Measurements from ENCODE around the gene PTMA. TPM values are rescaled to one million over a fixed set of nuclear protein-coding genes. Genes with fewer than 3 reads are reported as not detected.

PTMA gene
- total and polyA plus RNA-seq, 2 experiments from 2014 or later: 737 to 750 TPM

GRCh38 chr2:231704017-231704416 lies 4.3 kb upstream of the PTMA start:
- no peak for TF ChIP-seq CTCF (IDR thresholded peaks at IDR 0.05; ENCODE audit: low read depth, low read length)
- Histone ChIP-seq H3K36me3 (no peaks in the 10 kb centered on the region), H3K27ac (no peak overlapping the region), H3K4me1 (ENCODE audit: low read depth) (no peaks in the 10 kb centered on the region), H3K9me3 (ENCODE audit: low read depth) (no peaks in the 10 kb centered on the region), H3K4me3 (no peak overlapping the region), H3K27me3 (no peaks in the 10 kb centered on the region)
- no peak for DNase-seq (ENCODE audit: low read depth in 1 of 2, low spot score in 1 of 2)

- Histone ChIP-seq H3K27ac (peak overlapping the region; percentile 99), H3K27me3 (no peaks in the 10 kb centered on the region), H3K9me3 (ENCODE audit: low read depth) (no peaks in the 10 kb centered on the region), H3K36me3 (peaks cover 10% of the 10 kb centered on the region), H3K4me3 (peak overlapping the region; percentile 45), H3K4me1 (ENCODE audit: low read depth) (peaks cover 4% of the 10 kb centered on the region)
- TF ChIP-seq CTCF (IDR thresholded peaks at IDR 0.05; ENCODE audit: low read depth, low read length): peak; percentile 93
- peak; percentile 99 for DNase-seq (ENCODE audit: low read depth in 1 of 2, low spot score in 1 of 2)
Measured at GRCh38 chr2:231706731-231707624, 1.3 kb upstream of the PTMA start.

DNA sequence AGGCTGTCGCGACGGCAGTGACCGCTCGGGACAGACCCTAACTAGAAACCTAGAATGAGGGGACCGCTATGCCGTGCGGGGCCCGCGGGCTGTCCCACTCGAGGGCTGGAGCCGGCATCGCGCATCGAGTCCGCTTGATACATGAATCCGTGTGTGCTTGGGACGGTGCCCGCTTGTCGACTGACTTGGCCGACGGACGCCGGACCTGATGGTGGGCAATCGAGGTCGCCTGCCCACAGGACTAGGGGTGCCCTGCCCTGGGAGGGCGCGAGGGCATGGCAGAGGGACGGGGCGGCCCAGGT lies 749 bp upstream of the PTMA start:
- no peak for TF ChIP-seq CTCF (IDR thresholded peaks at IDR 0.05; ENCODE audit: low read depth, low read length)
- peaks cover 16% of the 10 kb centered on the region for H3K36me3 ChIP-seq
- no peaks in the 10 kb centered on the region for H3K9me3 ChIP-seq (ENCODE audit: low read depth)
- peak overlapping the region; percentile 99 for H3K27ac ChIP-seq
- H3K27me3 ChIP-seq: no peaks in the 10 kb centered on the region
- peak; percentile 50 to 71 for DNase-seq (ENCODE audit: low read depth in 1 of 2, low spot score in 1 of 2)
- peak overlapping the region; percentile 26 for H3K4me3 ChIP-seq
- peaks cover 4% of the 10 kb centered on the region for H3K4me1 ChIP-seq (ENCODE audit: low read depth)

- peak; percentile 44 to 48 for DNase-seq (ENCODE audit: low read depth in 1 of 2, low spot score in 1 of 2)
- peaks cover 4% of the 10 kb centered on the region for H3K4me1 ChIP-seq (ENCODE audit: low read depth)
- peaks cover 21% of the 10 kb centered on the region for H3K36me3 ChIP-seq
- H3K27ac ChIP-seq: peak overlapping the region; percentile 94
- peak overlapping the region; percentile 67 for H3K4me3 ChIP-seq
- no peaks in the 10 kb centered on the region for H3K27me3 ChIP-seq
- H3K9me3 ChIP-seq (ENCODE audit: low read depth): no peaks in the 10 kb centered on the region
- TF ChIP-seq CTCF (IDR thresholded peaks at IDR 0.05; ENCODE audit: low read depth, low read length): peak; percentile 6
Measured at GRCh38 chr2:231708773-231709635, 679 bp downstream of the PTMA start.

- no peak for TF ChIP-seq CTCF (IDR thresholded peaks at IDR 0.05; ENCODE audit: low read depth, low read length)
- peaks cover 4% of the 10 kb centered on the region for H3K4me1 ChIP-seq (ENCODE audit: low read depth)
- peak overlapping the region; percentile 94 for H3K27ac ChIP-seq
- no peaks in the 10 kb centered on the region for H3K9me3 ChIP-seq (ENCODE audit: low read depth)
- H3K36me3 ChIP-seq: peaks cover 21% of the 10 kb centered on the region
- H3K27me3 ChIP-seq: no peaks in the 10 kb centered on the region
- peak; percentile 29 to 63 for DNase-seq (ENCODE audit: low read depth in 1 of 2, low spot score in 1 of 2)
- peak overlapping the region; percentile 67 for H3K4me3 ChIP-seq
Measured at GRCh38 chr2:231709636-231709980, 1.3 kb downstream of the PTMA start.
